IMR-90 (cell line): ENCODE results near the gene IFITM10.
"Not testable (repeated sequence)": the region's sequence is repeated elsewhere in the genome, so short reads cannot be mapped to it uniquely, and the experiment has no call there.

Source experiments
- BHLHE40 ChIP-seq: fragments of 150-350 bp; IDR thresholded peaks from 2 replicates; pipeline ENCODE4 v1.6.1; 2016; ENCODE audit warnings: mild to moderate bottlenecking, low read depth, low read length
- CEBPB ChIP-seq: IDR thresholded peaks from 2 replicates; pipeline ENCODE4 v1.6.1; 2012; ENCODE audit warnings: low read depth, low read length, improper control_type of control experiment
- CHD1 ChIP-seq: IDR thresholded peaks from 2 replicates; pipeline ENCODE4 v1.6.1; 2012; ENCODE audit warnings: low read depth, low read length, improper control_type of control experiment
- FOS ChIP-seq: fragments of 150-350 bp; IDR thresholded peaks from 2 replicates; pipeline ENCODE4 v1.6.1; 2016; ENCODE audit warnings: low read depth, low read length
- MAFK ChIP-seq: IDR thresholded peaks from 2 replicates; pipeline ENCODE4 v1.6.1; 2012; ENCODE audit warnings: low read depth, low read length, improper control_type of control experiment
- MAZ ChIP-seq: IDR thresholded peaks from 2 replicates; pipeline ENCODE4 v1.6.1; 2012; ENCODE audit warnings: low read depth, mild to moderate bottlenecking, low read length, improper control_type of control experiment, moderate library complexity, borderline replicate concordance
- MXI1 ChIP-seq: IDR thresholded peaks from 2 replicates; pipeline ENCODE4 v1.6.1; 2012; ENCODE audit warnings: low read depth, mild to moderate bottlenecking, low read length, moderate library complexity, borderline replicate concordance
- POLR2A ChIP-seq: IDR thresholded peaks from 2 replicates; pipeline ENCODE4 v1.6.1; 2012; ENCODE audit warnings: mild to moderate bottlenecking, low read depth, low read length
- RAD21 ChIP-seq: IDR thresholded peaks from 2 replicates; pipeline ENCODE4 v1.6.1; 2012; ENCODE audit warnings: low read length, improper control_type of control experiment
- RCOR1 ChIP-seq: IDR thresholded peaks from 2 replicates; pipeline ENCODE4 v1.6.1; 2012; ENCODE audit warnings: mild to moderate bottlenecking, low read length, improper control_type of control experiment; ENCODE audit not compliant: insufficient replicate concordance
- RFX5 ChIP-seq: IDR thresholded peaks from 2 replicates; pipeline ENCODE4 v1.8.0; 2012; ENCODE audit warnings: low read depth, mild to moderate bottlenecking, low read length, moderate library complexity
- SMC3 ChIP-seq: fragments of 150-350 bp; IDR thresholded peaks from 2 replicates; pipeline ENCODE4 v1.6.1; 2016; ENCODE audit warnings: low read depth, mild to moderate bottlenecking, antibody characterized with exemption, low read length, moderate library complexity
- TF ChIP-seq, protein P1 (sequence below): fragments of 150-350 bp; IDR thresholded peaks from 2 replicates; pipeline ENCODE4 v1.6.1; 2017; ENCODE audit warnings: mild to moderate bottlenecking, antibody characterized with exemption, low read length, low read depth
- TF ChIP-seq, protein P2 (sequence below): conservative IDR thresholded peaks from 2 replicates; pipeline ENCODE4 v1.5.1; 2012; ENCODE audit warnings: mild to moderate bottlenecking, low read depth, low read length, improper control_type of control experiment

DNA sequence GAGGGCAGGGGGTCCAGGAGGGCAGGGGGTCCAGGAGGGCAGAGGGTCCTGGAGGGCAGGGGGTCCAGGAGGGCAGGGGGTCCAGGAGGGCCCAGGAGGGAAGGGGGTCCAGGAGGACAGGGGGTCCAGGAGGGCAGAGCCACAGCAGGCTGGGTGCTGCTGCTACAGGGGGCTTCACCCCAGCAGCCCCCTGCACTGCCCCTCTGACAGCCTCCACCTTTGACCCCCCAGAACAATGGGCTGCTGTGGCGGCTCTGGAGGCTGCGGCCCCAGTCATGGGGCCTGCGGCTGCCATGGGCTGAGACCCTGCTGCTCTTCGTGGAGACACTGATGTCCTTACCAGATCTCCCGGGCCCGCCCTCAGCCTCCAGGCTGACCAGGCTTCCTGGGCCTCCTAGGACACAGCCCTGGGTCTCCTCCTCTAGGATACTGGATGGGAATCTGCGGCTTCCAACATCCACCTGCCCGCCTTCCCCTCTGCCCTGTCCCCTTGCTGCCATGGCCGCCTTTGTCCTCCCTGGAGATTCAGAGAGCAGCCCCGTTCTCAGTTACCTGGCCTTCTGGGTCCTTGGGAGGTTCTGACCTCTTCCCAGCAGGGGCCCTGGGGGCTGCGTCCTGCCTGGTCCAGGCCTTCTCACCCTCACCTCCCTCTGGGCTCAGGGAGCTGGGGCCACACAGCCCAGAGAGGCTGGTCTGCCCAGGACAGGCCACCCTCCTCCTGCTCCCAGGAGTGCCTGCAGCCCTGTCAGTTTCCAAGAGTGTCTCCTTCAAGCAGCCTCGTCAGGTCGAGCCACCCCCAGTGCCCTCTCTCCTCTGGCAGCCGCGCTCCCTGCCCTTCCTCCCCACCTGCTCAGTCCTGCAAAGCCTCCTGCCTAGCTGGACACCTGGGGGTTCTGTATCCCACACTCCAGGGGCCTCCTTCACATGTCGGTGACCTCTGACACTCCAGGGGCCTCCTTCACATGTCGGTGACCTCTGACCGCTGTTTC is 65.2 kb downstream of the IFITM10 start:
- not testable (repeated sequence) for TF ChIP-seq SMC3, RCOR1, RAD21, MAZ, FOS, MAFK, CEBPB, MXI1, POLR2A, CHD1, BHLHE40, RFX5
- TF ChIP-seq, protein P1, sequence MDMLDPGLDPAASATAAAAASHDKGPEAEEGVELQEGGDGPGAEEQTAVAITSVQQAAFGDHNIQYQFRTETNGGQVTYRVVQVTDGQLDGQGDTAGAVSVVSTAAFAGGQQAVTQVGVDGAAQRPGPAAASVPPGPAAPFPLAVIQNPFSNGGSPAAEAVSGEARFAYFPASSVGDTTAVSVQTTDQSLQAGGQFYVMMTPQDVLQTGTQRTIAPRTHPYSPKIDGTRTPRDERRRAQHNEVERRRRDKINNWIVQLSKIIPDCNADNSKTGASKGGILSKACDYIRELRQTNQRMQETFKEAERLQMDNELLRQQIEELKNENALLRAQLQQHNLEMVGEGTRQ: not testable (repeated sequence)
- TF ChIP-seq, protein P2, sequence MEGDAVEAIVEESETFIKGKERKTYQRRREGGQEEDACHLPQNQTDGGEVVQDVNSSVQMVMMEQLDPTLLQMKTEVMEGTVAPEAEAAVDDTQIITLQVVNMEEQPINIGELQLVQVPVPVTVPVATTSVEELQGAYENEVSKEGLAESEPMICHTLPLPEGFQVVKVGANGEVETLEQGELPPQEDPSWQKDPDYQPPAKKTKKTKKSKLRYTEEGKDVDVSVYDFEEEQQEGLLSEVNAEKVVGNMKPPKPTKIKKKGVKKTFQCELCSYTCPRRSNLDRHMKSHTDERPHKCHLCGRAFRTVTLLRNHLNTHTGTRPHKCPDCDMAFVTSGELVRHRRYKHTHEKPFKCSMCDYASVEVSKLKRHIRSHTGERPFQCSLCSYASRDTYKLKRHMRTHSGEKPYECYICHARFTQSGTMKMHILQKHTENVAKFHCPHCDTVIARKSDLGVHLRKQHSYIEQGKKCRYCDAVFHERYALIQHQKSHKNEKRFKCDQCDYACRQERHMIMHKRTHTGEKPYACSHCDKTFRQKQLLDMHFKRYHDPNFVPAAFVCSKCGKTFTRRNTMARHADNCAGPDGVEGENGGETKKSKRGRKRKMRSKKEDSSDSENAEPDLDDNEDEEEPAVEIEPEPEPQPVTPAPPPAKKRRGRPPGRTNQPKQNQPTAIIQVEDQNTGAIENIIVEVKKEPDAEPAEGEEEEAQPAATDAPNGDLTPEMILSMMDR: not testable (repeated sequence)
